HTERT RPE-1 (cell line): ENCODE results near the gene PCSK7.

Experiments used
- in situ Hi-C: fragments of 300-500 bp; cut with MboI; formaldehyde crosslinking; loops from 4 replicates; pipeline ENCODE4 v1.14.3; 2020; ENCODE audit warnings: low sequenced_read_pairs

Gene PCSK7

DNA sequence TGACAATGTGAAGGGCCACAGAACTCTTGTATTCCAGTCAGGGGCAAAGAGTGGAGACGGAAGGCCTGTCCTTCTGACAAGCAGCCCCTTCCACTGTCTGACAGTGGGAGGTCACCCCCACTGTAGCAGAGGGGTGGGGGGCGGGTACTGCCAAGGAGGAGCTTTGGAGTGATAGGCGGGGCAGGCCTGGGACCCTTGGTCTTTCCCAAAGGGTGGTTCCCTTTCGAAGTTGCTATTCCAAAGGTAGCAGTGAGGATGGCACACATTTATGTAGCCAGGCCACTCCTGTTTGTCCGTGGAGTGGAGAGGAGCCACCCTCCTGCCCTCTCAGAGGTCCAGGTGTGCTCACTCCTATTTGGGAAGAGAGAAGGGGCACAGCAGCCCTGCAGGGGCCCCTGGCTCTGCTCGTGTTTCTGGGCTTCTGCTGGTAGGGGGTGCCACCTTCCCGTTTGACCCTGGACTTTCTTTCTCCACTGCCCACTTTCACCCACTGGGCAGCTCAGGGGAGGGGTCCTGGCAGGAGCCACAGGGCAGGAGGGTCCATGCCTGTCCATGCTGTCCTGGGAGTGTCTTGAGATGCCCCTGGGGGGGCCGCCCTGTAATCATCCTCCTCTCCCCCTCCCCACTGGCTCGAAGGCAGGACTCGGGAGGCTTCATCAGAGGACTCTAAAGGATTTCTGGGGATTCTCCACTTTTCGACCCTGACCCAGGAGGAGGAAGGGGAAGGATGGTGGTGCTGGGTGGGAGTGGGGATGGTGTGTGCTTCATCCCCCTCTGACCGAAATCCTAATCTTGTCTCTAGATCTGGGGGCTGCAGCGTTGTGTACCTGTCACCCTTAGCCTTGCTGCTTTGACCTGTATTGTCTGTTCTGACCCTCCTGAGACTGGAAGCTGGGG lies 31.7 kb downstream of the PCSK7 start:
- in situ Hi-C loops: no loop called here

DNA sequence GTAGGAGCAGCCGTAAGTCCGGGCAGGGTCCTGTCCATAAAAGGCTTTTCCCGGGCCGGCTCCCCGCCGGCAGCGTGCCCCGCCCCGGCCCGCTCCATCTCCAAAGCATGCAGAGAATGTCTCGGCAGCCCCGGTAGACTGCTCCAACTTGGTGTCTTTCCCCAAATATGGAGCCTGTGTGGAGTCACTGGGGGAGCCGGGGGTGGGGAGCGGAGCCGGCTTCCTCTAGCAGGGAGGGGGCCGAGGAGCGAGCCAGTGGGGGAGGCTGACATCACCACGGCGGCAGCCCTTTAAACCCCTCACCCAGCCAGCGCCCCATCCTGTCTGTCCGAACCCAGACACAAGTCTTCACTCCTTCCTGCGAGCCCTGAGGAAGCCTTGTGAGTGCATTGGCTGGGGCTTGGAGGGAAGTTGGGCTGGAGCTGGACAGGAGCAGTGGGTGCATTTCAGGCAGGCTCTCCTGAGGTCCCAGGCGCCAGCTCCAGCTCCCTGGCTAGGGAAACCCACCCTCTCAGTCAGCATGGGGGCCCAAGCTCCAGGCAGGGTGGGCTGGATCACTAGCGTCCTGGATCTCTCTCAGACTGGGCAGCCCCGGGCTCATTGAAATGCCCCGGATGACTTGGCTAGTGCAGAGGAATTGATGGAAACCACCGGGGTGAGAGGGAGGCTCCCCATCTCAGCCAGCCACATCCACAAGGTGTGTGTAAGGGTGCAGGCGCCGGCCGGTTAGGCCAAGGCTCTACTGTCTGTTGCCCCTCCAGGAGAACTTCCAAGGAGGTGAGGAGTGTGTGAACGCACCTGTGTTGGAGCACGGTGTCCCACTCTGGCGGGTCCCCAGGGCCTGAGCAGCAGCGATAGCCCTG lies 32.6 kb downstream of the PCSK7 start, which contains the start of gene TAGLN:
TAGLN (plus strand) TSS at position 318 of the 863 bp plus-strand sequence. CDS start 3,644 bp downstream, outside the sequence.
- in situ Hi-C loops: no loop called here

DNA sequence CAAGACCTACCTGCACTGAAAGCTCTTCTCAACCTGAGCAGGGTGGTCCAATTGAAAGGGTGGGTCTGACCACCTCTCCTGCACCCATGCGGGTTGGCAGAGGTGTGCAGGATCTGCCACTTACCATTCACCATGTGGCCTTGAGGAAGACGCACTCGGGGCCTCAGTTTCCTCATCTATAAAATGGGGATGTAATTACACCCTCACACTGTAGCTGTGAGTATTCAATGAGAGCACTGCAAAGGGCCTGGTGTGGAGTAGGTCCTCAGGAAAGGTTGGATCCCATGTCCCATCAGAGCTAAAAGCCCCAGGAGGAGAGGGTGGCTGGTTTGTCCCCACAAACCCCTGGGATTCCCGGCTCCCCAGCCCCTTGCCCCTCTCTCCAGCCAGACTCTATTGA lies 33.3 kb downstream of the PCSK7 start:
- in situ Hi-C loops: no loop called here

DNA sequence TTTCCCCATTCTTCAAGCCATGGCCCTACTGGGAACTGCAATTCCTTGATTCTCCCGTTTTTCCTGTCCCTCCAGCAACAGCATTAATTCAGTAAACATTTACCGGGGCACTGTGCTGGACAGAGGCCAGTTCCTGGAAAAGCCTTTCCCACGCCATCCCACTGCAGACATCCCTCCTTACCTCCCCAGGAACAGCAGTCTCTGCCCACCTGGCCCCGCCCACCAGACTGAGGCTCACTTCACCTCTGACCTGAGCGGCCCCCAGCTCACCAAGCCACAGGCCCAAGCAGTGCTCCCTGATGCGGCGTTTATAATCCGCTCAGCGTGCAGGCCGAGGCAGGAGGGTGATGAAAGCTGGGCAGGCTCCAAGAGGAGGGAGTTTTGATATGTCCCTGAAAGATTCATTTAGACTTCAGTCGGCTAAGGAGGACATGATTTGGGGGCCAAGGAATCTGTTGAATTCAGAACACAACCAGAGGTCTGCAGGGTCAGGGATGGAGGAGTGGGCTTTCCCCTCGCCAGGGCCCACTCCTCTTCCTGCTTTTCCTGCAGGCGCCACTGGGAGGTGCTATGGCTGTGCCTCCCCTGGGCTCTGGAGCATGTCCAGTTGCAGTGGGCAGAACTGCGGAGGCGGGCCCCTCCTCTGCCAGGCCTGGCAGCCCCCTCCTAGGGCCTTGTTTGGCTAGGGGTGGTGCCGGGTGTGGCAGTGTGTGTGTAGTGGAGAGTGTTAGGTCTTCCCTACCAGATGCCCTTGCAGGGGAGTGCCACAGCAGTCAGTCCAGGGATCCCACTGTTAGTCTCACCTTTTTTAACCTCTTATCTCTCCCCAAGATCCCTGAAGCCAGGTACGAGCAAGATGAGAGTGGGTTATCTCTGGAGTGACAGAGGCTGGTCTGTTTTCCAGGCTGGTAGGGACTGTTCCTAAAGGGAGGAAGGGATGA lies 34.1 kb downstream of the PCSK7 start:
- in situ Hi-C loops: no loop called here

GRCh38 chr11:117197006-117197405 lies 34.9 kb downstream of the PCSK7 start:
- in situ Hi-C loops: no loop called here

GRCh38 chr11:117195761-117196160 lies 36.1 kb downstream of the PCSK7 start:
- in situ Hi-C loops: no loop called here

DNA sequence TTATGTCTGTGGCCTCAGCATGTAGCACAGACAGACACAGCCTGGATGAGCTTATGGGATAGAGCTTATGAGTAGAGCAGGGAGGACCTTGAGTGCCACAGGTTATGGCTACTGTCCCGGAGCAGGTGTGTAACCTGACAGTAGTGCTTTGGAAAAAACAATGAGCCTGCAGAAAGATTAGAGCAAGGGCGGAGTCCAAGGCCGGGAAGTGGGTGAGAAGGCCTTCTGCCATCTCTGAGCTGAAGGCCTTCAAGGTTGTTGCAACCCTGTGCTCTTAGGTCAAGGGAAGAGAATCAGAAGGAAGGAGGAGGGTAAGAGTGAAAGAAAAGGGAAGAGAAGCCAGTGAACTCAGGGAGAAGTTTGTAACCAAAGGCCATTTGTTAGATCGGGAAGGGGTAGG lies 36.6 kb downstream of the PCSK7 start:
- in situ Hi-C loops: no loop called here

DNA sequence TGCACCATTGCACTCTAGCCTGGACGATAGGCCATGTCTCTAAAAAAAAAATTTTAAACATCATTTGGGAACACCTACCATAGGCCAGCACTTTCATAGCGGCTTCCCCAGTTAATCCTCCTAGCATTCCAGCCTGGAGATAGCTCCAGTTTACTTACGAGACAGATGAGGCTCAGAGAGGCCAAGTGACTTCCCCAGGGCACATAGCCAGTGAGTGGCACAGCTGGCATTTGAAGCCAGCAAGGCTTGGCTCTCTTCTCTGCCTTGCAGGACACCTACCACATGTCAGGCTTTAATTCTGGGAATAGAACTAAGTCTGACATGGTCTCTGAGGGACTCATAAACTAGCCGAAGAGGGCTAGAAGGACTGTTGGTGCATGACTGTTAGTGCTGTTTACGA lies 37.6 kb downstream of the PCSK7 start:
- in situ Hi-C loops: no loop called here

GRCh38 chr11:117193130-117194020 lies 38.5 kb downstream of the PCSK7 start:
- in situ Hi-C loops: no loop called here

- in situ Hi-C loops: no loop called here
Observed at GRCh38 chr11:117192401-117192875, 39.4 kb downstream of the PCSK7 start.

- in situ Hi-C loops: no loop called here
Observed at GRCh38 chr11:117191680-117192400, 40.0 kb downstream of the PCSK7 start.

GRCh38 chr11:117189941-117190544 lies 41.8 kb downstream of the PCSK7 start:
- in situ Hi-C loops: no loop called here

DNA sequence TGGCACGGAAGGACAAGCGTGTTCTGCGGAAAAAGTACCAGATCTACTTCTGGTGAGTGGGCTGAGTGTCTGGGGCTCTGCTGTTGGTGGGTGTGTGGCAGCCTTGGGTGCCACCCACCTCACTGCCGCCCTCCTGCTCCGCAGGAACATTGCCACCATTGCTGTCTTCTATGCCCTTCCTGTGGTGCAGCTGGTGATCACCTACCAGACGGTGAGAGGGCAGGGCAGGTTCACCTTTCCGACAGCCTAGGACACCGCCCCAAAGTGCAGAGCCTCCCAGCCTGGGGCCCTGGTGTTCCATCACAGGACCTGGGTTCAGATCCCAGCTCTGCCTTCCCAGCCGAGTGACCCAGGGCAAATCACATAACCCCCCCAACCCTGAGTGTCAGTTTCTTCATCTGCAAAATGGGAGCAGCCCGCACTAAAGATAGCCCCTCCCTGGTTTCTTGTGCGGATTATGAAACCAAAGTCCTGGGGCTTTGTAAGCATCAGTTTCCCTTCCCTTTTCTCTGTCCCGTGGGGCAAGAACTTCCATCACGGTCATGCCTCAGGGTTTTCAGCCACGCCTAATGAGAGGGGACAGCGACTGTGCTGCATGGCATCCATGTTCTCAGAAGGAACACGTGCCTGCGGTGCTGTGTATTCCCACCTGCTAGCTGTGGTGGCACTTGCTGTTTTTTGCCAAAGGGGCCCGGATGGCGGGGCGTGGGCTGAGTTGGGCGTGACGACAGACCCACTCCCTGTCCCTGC lies 42.5 kb downstream of the PCSK7 start:
- in situ Hi-C loops: no loop called here

DNA sequence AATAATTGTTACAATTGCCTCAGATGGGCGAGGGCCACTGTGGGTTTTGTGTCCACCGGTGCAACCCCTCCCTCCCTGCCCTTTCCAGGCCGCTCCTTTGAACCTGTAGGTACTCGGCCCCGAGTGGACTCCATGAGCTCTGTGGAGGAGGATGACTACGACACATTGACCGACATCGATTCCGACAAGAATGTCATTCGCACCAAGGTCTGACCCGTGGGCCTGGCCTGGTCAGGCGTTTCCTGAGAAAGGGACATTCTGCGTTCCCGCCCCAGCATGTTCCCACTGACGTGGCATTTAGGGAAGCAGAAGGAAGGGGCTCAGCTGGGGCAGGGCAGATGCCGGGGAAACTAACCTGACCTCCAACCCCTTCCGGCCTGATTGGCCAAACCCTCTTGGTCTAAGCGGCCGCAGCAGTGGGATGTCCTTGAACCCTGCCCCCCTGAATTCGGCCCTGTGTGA lies 43.2 kb downstream of the PCSK7 start:
- in situ Hi-C loops: no loop called here

- in situ Hi-C loops: no loop called here
Observed at GRCh38 chr11:117187799-117188481, 43.9 kb downstream of the PCSK7 start.

- in situ Hi-C loops: no loop called here
Observed at GRCh38 chr11:117187428-117187798, 44.5 kb downstream of the PCSK7 start.

DNA sequence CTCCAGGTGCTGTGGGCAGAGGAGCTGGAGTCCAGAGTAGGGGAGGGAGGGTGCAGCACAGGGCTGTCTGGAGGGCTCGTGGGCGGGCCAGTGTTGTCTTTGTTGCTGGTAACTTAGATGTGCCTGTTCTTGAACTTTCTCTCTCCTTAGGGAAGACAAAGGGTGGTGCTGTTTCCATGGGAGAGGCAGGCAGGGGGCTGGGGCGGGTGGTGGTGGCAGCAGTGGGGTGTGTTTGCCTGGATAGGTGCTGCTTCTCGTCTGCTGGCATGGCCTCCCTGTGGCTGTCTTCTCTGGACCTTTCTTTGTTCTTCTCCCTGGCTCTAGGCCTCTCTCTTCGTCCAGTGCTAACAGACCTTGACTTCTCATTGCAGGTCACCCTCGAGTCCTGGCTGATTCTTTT lies 44.9 kb downstream of the PCSK7 start:
- in situ Hi-C loops: no loop called here
